PC-9 (cell line): ENCODE data around the gene SMURF1.

ENCODE experiments used
- EZH2 ChIP-seq: fragments of 200-600 bp; sonication (generic); IDR thresholded peaks from 2 replicates; pipeline ENCODE4 v1.8.0; 2017; ENCODE audit warnings: antibody characterized with exemption, low read depth
- TF ChIP-seq, protein P1 (sequence below): fragments of 200-600 bp; sonication (generic); conservative IDR thresholded peaks from 2 replicates; pipeline ENCODE4 v1.6.1; 2017; ENCODE audit warnings: mixed run types, antibody characterized with exemption, mild to moderate bottlenecking, moderate library complexity

DNA sequence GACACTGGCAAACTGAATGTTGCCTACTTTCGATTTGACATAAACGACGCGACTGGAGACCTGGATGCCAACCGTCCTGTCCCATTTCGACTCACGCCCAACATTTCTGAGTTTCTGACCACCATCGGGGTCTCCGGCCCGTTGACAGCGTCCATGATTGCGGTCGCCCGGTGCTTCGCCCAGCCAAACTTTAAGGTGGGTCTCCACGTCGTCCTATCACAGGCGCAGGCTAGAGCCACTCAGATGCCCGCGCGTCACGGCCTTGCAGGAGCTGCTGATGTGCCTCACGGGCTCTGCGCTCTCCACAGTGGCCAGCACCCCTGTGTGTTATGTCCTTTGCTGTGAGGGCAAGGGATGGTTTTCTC lies 132.6 kb downstream of the SMURF1 start:
- TF ChIP-seq, protein P1, sequence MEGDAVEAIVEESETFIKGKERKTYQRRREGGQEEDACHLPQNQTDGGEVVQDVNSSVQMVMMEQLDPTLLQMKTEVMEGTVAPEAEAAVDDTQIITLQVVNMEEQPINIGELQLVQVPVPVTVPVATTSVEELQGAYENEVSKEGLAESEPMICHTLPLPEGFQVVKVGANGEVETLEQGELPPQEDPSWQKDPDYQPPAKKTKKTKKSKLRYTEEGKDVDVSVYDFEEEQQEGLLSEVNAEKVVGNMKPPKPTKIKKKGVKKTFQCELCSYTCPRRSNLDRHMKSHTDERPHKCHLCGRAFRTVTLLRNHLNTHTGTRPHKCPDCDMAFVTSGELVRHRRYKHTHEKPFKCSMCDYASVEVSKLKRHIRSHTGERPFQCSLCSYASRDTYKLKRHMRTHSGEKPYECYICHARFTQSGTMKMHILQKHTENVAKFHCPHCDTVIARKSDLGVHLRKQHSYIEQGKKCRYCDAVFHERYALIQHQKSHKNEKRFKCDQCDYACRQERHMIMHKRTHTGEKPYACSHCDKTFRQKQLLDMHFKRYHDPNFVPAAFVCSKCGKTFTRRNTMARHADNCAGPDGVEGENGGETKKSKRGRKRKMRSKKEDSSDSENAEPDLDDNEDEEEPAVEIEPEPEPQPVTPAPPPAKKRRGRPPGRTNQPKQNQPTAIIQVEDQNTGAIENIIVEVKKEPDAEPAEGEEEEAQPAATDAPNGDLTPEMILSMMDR = no peak
- TF ChIP-seq EZH2 = no peak
